Fibroblast of villous mesenchyme (primary cell): ENCODE results near the gene CIART. TPM values are rescaled to one million over a fixed set of nuclear protein-coding genes. Genes with fewer than 3 reads are reported as not detected.
A peak's percentile ranks its signal among the peaks of the same experiment; 100 is the strongest.
"Not testable (repeated sequence)": the region's sequence is repeated elsewhere in the genome, so short reads cannot be mapped to it uniquely, and the experiment has no call there.

ENCODE experiments used
- DNase-seq: peaks from one replicate; pipeline ENCODE4 v3.0.0-alpha.2; 2010; ENCODE audit warnings: low read depth
- H3K4me3 ChIP-seq: 2 replicates; pipeline ENCODE4 v1.5.1; 2011; ENCODE audit warnings: low read depth, mild to moderate bottlenecking, low read length
- total RNA-seq: library from RNA; depleted of rRNA; stranded (reverse); fragments of >200 nt; gene quantifications from 2 replicates; pipeline ENCODE4 v1.2.3, GENCODE V29; 2012
- TF ChIP-seq, protein P1 (sequence below): IDR thresholded peaks from 2 replicates; pipeline ENCODE4 v1.5.1; 2012; ENCODE audit warnings: low read depth, mild to moderate bottlenecking, low read length; ENCODE audit not compliant: insufficient read depth

The CIART gene
- total RNA-seq, 1 donor = 6.5 TPM

DNA sequence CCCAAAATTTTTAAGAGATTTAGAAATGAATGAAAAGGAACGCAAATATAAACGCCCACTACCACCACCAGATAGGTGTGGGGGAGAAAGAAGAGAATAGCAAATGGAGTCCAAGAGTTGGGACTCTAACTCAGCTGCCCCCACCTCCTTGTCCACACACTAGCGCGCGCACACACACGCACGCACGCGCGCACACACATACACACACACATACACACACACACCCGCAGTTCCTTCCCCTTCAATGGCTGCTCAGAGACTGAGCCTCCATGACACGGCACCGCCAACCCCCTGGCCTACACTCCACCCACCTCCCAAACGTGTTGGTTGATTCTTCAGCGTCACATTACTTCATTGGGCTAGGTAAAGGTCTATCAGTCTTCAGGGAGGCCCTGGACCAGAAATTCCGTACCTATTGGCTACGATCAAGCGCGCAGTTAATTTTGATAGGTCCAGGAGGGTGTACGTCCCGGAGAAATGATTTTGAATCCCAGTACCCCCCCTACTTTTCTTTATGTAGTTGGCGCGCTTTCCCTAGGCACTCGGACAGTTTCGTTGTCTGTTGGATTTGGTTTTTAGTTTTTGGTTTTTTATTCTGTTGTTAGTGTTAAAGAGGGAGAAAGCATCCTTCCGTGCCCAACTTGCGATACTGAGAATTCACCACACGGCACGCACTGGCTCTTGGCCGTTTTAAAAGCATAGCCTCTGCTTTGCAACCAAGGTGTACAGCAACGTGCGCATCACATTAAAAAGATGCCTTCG is 46.3 kb upstream of the CIART start, which contains the start of gene ANP32E:
Gene ANP32E (minus strand): TSS at position 261 of the 762 bp plus-strand sequence. CDS start 326 bp downstream, outside the sequence.
- H3K4me3 ChIP-seq = peak within 1 kb of the TSS; percentile 84
- peak; percentile 99 for DNase-seq
- TF ChIP-seq, protein P1, sequence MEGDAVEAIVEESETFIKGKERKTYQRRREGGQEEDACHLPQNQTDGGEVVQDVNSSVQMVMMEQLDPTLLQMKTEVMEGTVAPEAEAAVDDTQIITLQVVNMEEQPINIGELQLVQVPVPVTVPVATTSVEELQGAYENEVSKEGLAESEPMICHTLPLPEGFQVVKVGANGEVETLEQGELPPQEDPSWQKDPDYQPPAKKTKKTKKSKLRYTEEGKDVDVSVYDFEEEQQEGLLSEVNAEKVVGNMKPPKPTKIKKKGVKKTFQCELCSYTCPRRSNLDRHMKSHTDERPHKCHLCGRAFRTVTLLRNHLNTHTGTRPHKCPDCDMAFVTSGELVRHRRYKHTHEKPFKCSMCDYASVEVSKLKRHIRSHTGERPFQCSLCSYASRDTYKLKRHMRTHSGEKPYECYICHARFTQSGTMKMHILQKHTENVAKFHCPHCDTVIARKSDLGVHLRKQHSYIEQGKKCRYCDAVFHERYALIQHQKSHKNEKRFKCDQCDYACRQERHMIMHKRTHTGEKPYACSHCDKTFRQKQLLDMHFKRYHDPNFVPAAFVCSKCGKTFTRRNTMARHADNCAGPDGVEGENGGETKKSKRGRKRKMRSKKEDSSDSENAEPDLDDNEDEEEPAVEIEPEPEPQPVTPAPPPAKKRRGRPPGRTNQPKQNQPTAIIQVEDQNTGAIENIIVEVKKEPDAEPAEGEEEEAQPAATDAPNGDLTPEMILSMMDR = peak; percentile 8

DNA sequence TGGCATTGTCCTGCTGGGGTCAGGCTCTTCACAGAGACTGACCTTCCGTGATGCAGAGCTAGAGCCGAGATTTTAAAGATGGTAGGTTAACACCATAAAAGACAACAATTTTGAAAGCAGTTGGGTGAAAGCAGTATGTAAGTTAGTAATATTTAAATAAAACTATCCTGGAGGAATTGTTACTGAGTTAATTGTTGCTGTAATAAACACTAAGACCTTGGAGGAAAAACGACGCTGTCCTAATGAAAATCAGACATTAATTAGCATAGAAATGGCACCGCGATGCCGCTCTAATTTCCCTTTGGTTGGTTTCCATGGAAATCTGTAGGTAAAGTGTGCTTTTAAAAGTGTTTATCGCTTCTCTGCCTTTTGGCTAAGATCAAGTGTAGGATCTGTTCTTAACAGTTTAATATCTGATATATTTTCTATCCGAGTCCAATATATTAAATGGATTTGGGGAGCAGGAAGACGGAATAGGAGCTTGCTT is 45.7 kb upstream of the CIART start:
- H3K4me3 ChIP-seq = peak overlapping the region; percentile 84
- TF ChIP-seq, protein P1 = no peak
- DNase-seq = no peak

DNA sequence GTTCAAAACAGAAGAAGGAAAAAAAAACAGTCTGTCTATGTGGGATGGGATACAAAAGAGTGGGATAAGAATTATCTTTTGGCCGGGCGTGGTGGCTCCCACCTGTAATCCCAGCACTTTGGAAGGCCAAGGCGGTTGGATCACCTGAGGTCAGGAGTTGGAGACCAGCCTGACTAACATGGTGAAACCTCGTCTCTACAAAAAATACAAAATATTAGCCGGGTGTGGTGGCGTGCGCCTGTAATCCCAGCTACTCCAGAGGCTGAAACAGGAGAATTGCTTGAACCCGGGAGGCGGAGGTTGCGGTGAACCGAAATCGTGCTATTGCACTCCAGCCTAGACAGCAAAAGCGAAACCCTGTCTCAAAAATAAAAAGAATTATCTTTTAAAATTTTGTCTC is 45.2 kb upstream of the CIART start:
- DNase-seq, H3K4me3 ChIP-seq: not testable (repeated sequence)

DNA sequence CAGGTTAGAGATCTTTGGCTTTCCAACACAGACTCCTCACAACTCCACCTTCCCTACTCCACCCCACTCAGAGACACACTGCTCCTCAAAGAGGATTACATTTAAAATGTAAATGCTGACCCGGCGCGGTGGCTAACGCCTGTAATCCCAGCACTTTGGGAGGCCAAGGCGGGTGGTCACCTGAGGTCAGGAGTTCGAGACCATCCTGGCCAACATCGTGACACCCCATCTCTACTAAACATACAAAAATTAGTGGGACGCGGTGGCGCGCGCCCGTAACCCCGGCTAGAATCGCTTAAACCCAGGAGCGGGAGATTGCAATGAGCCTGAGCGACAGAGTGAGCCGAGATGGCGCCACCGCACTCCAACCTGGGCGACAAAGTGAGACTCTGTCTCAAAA is 44.6 kb upstream of the CIART start:
- DNase-seq = no peak
- no peak overlapping the region for H3K4me3 ChIP-seq
- TF ChIP-seq, protein P1 = no peak

DNA sequence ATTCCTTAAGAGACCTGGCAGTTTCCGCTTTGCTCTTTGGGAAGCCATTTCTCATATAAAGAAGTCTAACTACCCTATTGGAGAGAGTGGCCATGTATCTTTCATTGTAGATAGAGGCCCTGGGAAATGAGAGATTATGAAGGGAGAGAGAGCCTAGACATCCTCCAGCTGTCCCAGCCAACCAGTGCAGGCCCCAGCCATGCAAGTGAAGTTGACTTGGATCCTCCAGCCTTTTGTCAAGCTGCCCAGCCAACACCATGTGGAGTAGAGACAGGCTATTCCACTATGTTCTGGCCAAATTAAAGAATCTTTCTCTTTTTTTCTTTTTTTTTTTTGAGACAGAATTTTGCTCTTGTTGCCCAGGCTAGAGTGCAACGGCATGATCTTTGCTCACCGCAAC is 39.4 kb upstream of the CIART start:
- DNase-seq = no peak
- no peak overlapping the region for H3K4me3 ChIP-seq
- TF ChIP-seq, protein P1 = no peak

DNA sequence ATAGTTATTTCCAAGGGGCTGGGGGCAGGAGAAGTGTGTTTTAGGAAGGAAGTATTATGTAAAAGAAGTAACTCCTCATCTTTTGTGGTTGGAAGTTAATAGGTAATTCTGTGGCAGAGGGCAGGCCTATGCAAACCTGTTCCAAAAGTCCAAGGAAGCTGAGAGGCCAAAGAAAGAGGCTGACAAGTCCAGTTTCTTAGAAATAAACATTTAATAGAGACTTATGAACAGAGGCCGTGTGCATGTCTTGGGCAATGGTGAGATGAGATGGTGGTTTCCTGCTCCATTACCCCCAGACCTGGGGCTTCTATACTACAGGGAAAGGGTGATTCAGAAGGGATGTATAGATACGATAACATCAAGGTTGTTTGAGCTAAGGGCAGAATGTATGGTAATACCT is 32.4 kb upstream of the CIART start:
- TF ChIP-seq, protein P1 = no peak
- DNase-seq = no peak
- no peak overlapping the region for H3K4me3 ChIP-seq

DNA sequence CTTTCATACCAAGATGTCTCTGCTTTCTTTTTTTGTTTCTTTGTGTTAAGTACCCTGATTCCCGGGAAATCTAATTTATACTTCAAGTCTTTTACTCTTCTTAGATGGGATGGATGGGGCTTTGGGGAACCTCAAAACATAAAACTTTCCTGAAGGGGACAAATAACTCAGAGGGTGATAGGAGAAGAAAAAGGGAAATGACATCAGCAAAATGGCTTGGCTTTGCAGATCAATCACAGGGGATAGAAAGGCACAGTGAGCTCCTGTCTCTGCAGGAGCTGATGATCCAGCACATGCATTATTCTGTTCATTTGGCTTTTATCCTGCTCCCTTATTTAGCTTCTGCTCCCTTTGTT is 26.2 kb upstream of the CIART start:
- H3K4me3 ChIP-seq = no peak overlapping the region
- TF ChIP-seq, protein P1 = no peak
- no peak for DNase-seq
